ENCODE data around the gene TMEM178B.
"Not testable (repeated sequence)": the region's sequence is repeated elsewhere in the genome, so short reads cannot be mapped to it uniquely, and the experiment has no call there.

TMEM178B gene

GRCh38 chr7:141397236-141398163, 323.6 kb downstream of the TMEM178B start:
- no peak for DNase-seq

DNA sequence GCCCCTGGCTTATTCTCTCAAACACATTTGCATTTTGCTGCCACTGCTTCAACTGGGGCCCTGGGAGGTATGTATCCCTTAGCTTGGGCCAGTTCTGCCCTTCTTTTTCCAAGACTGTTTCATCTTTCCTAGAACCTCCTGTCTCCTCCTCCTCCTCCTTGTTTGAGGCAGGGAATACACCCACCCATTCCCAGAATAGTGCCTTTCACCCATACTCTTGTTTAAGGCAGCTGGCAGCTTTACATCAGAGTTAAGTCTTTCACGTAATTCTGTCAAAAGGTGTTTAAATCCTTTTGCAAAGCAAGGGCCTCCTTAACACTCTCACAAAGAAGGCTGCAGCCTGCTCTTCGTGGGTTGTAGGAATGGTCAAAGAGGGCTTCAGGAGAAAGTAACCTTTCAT, 326.5 kb downstream of the TMEM178B start:
- DNase-seq: no peak

GRCh38 chr7:141402277-141402996, 328.6 kb downstream of the TMEM178B start:
- no peak for DNase-seq

- not testable (repeated sequence) for DNase-seq
These were observed 330.0 kb downstream of the TMEM178B start for GRCh38 chr7:141403846-141404245.

- no peak for DNase-seq
These were observed 332.5 kb downstream of the TMEM178B start for GRCh38 chr7:141406347-141406746.

DNA sequence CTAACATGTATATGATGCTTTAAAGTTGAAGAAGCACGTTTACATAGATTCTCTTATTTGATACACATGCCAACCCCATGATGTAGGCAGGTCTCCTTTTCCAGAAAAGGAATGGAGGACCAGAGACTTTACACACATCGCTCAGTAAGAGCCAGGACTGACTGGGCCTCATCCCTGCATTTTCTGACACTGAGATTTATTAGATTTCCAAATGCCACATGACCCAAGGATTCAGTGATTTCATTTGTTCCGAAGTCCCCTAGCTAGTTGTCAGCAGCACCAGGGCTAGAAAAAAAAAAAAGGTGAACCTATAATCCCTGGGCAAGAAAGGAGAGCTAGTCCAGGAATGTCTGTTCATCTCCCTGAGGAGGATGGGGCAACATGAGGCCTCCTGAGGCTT, 334.0 kb downstream of the TMEM178B start:
- no peak for DNase-seq

GRCh38 chr7:141408440-141408839, 334.6 kb downstream of the TMEM178B start:
- DNase-seq: no peak

GRCh38 chr7:141409219-141409618, 335.4 kb downstream of the TMEM178B start:
- no peak for DNase-seq

DNA sequence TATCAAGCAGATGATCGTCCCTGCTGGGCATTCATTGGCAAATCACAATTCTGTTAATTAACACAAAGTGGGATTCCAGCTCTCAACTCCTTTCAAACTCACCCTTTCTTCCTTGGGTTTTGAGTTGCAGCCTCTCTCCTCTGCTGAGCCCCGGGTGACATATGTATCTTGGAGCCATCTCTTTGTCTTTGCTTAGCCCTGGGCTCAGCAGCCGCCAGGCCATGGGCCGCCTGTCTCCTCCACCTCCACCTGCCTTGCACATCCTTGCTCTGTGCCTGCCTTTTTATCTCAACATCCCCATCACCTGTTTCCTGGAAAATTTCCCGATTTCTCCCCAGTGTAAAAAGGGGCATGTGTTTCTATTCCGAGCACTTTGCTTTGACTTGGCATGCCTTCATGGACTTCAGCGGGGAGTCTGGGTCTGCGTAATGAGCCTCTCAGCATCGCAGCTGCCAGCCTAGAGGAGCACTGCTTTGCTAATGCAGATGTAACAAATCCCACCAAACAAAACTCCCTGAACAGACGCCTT, 336.0 kb downstream of the TMEM178B start:
- DNase-seq: peak; percentile 94

- DNase-seq: peak; percentile 23
These were observed 336.6 kb downstream of the TMEM178B start for GRCh38 chr7:141410353-141411000.

DNA sequence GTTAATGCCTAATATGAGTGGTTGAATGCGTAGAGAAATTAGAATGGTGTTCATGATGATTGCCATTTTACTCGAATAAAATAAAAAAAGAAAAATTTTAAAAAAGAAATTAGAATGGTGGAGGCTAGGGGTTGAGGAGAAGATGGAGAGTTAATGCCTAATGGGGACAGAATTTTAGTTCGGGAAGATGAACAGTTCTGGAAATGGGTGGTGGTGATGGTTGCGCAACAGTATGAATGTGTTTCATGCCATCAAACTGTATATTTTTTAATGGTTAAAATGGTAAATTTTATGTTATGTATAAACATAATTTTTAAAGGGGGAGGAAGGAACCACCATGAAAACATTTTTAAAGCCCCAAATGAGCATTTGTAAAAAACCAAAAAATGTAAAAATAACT, 337.3 kb downstream of the TMEM178B start:
- no peak for DNase-seq

- peak; percentile 43 for DNase-seq
These were observed 342.1 kb downstream of the TMEM178B start for GRCh38 chr7:141415999-141416398.

DNA sequence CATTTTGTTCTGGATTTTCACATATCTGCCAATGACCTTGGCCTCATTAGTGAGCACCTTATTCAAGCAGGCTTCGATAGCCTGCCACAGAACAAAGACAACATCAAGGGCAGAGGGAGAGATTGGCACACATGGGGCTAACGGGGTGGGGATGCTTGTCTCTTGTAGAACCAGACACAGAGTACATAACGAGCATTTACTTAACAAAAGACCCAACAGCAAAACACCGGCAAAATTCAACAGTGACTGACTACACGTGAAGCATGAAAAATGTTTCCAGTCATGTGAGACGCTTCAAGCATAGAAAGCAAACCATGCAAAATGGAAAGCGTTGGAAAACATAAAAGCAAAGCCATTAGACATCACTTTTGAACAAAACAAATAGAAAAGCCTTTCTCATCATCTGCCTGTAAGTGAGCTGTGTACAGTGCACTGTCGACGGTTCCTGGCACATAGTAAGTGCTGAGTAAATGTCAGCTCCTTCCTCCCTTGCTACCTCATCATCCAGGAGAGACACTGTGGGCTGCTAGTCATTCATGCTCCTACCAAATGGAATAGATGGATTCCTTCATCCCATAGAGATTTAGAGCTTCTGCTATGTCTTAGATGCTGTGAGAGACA, 342.9 kb downstream of the TMEM178B start:
- peak; percentile 99 for DNase-seq

DNA sequence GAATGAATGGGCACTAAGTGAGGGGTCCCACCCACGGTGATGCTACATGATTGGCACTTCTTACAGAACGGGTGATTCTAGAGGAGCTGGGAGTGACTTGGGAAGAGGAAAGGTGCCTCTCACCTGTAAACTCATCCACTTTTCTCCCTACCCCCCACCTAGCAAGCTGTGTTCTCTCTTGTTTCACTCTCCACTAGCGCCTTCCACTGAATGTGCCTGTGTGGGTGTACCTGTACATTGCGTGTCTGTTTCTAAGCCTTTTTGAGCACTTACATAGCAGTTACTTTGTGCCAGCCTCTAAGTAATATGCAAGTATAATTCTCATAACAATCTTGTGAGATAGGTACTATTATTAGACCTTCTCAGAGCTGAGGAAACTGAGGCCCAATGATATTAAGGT, 343.6 kb downstream of the TMEM178B start:
- no peak for DNase-seq

DNA sequence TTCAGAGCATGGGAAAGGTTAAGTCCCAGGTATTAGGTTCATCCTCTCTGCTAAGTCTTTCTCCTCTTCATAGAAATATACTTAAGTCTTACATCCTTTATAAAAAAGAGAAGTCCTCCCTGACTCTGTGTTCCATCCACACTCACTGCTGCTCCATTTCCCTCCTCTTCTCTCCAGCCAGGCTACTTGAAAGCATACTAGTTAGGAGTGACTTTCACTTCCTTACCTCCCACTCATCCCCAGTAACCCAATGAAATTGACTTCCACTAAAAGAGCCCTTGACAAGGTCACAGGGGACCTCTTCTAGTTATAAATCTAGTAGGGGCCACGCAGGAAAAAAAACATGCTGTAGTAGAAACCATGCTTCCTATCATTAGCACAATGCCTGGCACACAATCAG, 344.2 kb downstream of the TMEM178B start:
- peak; percentile 59 for DNase-seq

DNA sequence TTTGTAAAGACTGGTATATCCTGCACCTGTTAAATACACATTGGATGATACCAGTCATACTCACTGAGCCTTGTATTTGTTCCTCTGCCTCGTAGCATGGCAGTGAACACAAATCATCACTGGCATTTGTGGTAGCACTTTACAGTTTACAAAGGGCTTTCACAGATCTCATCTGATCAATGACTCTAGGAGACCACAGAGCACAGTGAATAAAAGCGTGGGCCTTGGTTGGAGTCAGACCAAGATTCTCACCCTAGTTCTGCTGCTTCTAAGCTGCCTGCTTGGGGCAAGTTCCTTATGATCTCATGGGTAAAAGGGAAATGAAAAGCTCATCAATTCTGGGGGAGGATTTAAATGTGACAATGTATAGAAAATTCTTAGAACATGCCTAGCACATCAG, 347.4 kb downstream of the TMEM178B start:
- no peak for DNase-seq

DNA sequence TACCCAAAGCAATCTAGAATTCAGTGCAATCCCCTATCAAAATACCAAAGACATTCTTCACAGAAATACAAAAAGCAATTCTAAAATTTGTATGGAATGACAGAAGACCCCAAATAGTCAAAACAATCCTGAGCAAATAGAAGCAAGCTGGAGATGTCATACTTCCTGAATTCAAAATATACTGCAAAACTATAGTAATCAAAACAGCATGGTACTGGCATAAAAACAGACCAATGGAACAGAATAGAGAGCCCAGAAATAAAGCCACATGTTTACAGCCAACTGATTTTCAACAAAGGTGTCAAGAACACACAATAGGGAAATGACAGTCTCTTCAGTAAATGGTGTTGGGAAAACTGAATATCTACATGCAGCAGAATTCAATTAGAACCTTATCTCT, 353.3 kb downstream of the TMEM178B start:
- no peak for DNase-seq

DNA sequence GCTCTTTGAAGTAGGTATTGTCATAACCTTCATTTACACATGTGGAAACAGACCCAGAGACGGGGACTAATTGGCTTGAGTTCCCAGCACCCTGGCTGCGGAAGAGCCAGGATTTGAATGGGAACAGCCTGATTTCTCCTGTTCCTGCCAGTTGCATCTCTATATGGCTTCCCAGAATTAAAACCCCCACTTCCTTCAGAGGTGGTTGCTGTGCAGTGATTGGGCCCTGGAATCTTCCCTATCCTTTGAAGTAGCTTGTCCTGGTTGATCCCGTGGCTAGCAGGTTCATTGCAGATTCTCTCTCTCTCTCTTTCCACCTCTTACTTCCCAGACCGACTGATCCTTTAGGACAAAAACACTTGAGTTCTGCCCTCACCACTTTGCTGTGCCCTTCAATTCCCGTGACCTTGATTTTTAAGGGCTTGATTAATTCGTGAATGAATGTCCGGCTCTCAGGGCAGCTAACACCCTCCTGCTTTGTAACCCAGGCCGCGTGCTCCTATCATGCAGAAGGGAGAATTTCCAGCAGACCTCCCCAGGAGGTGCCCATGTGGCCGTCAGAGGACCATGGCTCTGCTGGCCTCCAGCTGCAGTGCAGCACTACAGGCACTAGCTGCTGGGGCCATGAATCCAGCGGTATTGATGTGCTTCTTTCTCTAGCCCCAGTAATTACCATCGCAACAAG, 356.7 kb downstream of the TMEM178B start:
- DNase-seq: peak; percentile 51

GRCh38 chr7:141431140-141431479, 357.2 kb downstream of the TMEM178B start:
- DNase-seq: no peak

DNA sequence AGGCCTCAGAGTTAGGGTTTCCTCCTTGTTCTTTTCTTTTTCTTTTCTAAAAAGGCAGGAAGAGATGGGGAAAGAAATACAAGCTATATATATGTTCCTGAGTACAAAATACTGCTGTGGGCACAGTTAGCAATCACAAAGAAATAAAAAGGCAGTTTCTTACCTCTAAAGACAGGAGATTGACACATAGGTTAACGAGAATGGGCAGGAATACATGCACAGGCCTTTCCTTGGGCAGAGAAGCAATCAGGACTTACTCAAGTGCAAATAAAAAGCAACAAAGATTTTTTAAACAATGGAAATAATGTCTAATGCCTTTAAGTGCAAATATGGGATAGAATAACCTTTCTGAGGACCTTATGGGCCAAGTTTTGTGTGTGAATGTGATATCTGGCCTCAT, 357.8 kb downstream of the TMEM178B start:
- no peak for DNase-seq

DNA sequence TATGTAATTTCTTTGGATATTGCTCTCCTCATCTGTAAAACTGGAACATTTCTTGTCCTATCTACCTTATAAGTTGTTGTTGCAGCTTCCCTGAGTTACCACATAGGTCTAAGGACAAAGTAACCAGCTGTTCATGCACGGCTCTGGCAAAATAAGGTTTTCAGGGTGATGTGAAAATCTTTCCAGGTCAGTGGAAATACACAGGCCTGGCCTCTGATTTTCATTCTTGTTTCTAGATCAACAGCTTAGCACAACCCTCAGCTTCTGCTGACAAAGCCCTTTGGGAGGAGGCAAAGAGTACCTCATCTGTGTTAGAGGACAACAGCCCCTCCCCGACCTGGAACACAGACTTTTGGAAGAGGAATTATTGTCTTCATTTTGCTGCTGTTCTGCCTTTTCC, 359.8 kb downstream of the TMEM178B start:
- DNase-seq: no peak

GRCh38 chr7:141436139-141436538, 362.3 kb downstream of the TMEM178B start:
- DNase-seq: peak; percentile 28
